Naive thymus-derived CD4-positive, alpha-beta T cell (primary cell): ENCODE results near the gene ALG6. TPM values are rescaled to one million over a fixed set of nuclear protein-coding genes. Genes with fewer than 3 reads are reported as not detected.

Source experiments
- ATAC-seq: fragments of 150-1000 bp; cut with Tn5 transposase; 2 replicates; pipeline ENCODE4 v1.10.0; 2021; ENCODE audit warnings: mild to moderate bottlenecking, moderate library complexity
- CTCF ChIA-PET: fragments of 350-600 bp; sonication (Branson Sonifier 250); formaldehyde crosslinking; loops from one replicate; lab custom pipeline; 2021; ENCODE audit warnings: antibody characterized with exemption; lab: Charles Lee
- POLR2A ChIA-PET: fragments of 350-600 bp; sonication (Branson Sonifier 250); formaldehyde crosslinking; loops from one replicate; lab custom pipeline; 2021; ENCODE audit warnings: antibody characterized with exemption, inconsistent platforms; lab: Charles Lee
- DNase-seq, 9 donors: peaks; one replicate each; pipeline versions ENCODE4 v3.0.0 to v3.0.0-alpha.2; 2020 to 2022; ENCODE audit warnings: mixed read lengths in 1 of 9
- H3K27ac ChIP-seq: one replicate; pipeline ENCODE4 v1.7.0; 2013; ENCODE audit warnings: mild to moderate bottlenecking, low read depth, low read length, moderate library complexity
- H3K27me3 ChIP-seq, 2 donors: one replicate each; pipeline ENCODE4 v1.7.0; 2013; ENCODE audit warnings: low read length in 2 of 2, mild to moderate bottlenecking in 2 of 2, moderate library complexity in 2 of 2; ENCODE audit not compliant: control insufficient read depth in 2 of 2, insufficient read depth in 2 of 2
- H3K36me3 ChIP-seq, 3 experiments: 1 replicate in 2 of 3; 2 replicates in 1 of 3; pipeline ENCODE4 v1.7.0; 2013; ENCODE audit warnings: low read length in 3 of 3, mild to moderate bottlenecking in 3 of 3, moderate library complexity in 1 of 3; ENCODE audit not compliant: insufficient read depth in 3 of 3, control insufficient read depth in 2 of 3
- H3K4me1 ChIP-seq, 2 donors: one replicate each; pipeline ENCODE4 v1.7.0; 2013; ENCODE audit warnings: low read length in 2 of 2, mild to moderate bottlenecking in 2 of 2, moderate library complexity in 1 of 2; ENCODE audit not compliant: control insufficient read depth in 2 of 2, insufficient read depth in 2 of 2
- H3K4me3 ChIP-seq: 2 replicates; pipeline ENCODE4 v1.7.0; 2013; ENCODE audit warnings: mild to moderate bottlenecking, low read length
- H3K9me3 ChIP-seq, 3 experiments: 1 replicate in 2 of 3; 2 replicates in 1 of 3; pipeline ENCODE4 v1.7.0; 2013; ENCODE audit warnings: low read length in 3 of 3; ENCODE audit not compliant: control insufficient read depth in 2 of 3
- H3K27ac Mint-ChIP-seq, 9 donors: one replicate each; pipeline ENCODE4 v1.8.0; 2020 to 2022; ENCODE audit warnings: mixed read lengths in 9 of 9, mild to moderate bottlenecking in 8 of 9, moderate library complexity in 5 of 9, inconsistent platforms in 2 of 9
- H3K27me3 Mint-ChIP-seq, 5 donors: one replicate each; pipeline ENCODE4 v1.8.0; 2021 to 2022; ENCODE audit warnings: mixed read lengths in 5 of 5, mild to moderate bottlenecking in 1 of 5
- H3K36me3 Mint-ChIP-seq, 5 donors: one replicate each; pipeline ENCODE4 v1.8.0; 2020 to 2022; ENCODE audit warnings: mixed read lengths in 5 of 5, mild to moderate bottlenecking in 3 of 5, inconsistent platforms in 1 of 5
- H3K4me1 Mint-ChIP-seq, 7 donors: one replicate each; pipeline ENCODE4 v1.8.0; 2020 to 2022; ENCODE audit warnings: mixed read lengths in 7 of 7, mild to moderate bottlenecking in 3 of 7, inconsistent platforms in 1 of 7
- H3K4me3 Mint-ChIP-seq, 10 donors: one replicate each; pipeline ENCODE4 v1.8.0; 2020 to 2022; ENCODE audit warnings: mild to moderate bottlenecking in 10 of 10, mixed read lengths in 10 of 10, moderate library complexity in 6 of 10, inconsistent platforms in 2 of 10
- H3K9me3 Mint-ChIP-seq, 11 donors: one replicate each; pipeline ENCODE4 v1.8.0; 2020 to 2022; ENCODE audit warnings: mixed read lengths in 11 of 11, mild to moderate bottlenecking in 4 of 11, inconsistent platforms in 1 of 11, moderate library complexity in 1 of 11
- intact Hi-C, 2 donors: fragments of 100-400 bp; cut with micrococcal nuclease; formaldehyde crosslinking; loops; one replicate each; pipeline ENCODE4 v1.15.1; 2023
- microRNA-seq: library from miRNA; unstranded; fragments of <30 nt; microRNA quantifications from one replicate; pipeline ENCODE4 v1.2.0, GENCODE V29; 2022; ENCODE audit warnings: borderline microRNAs expressed
- polyA plus RNA-seq, 2 donors: library from polyadenylated mRNA; unstranded; fragments of 300-500 nt; fragmentation: Illumina TruSeq; gene quantifications; one replicate each; pipeline ENCODE4 v1.2.3, GENCODE V29; 2021
- total RNA-seq, 6 experiments: library from RNA in 5 of 6; stranded (reverse) in 5 of 6; gene quantifications; 1 replicate in 5 of 6; 2 replicates in 1 of 6; pipeline ENCODE4 v1.2.3 and lab custom pipeline; 2021 to 2026

The ALG6 gene
- total and polyA plus RNA-seq, 7 experiments from 2014 or later, result 16.1 to 29.8 (median 25.1) TPM

- Histone ChIP-seq H3K4me3 (no peak overlapping the region), H3K27me3 (no peaks in the 10 kb centered on the region), H3K4me1 (no peaks in the 10 kb centered on the region), H3K36me3 (no peaks in the 10 kb centered on the region), H3K9me3 (no peaks in the 10 kb centered on the region), H3K27ac (no peak overlapping the region)
- H3K9me3 Mint-ChIP-seq, result no peaks in the 10 kb centered on the region
- H3K27ac Mint-ChIP-seq, result no peak overlapping the region
- POLR2A ChIA-PET, result no interaction called here
- H3K36me3 Mint-ChIP-seq, result peaks cover 0 to 26% (median 5%) of the 10 kb centered on the region in 5 donors
- CTCF ChIA-PET, result no interaction called here
- H3K27me3 Mint-ChIP-seq, result no peaks in the 10 kb centered on the region
- intact Hi-C loops, result no loop called here
- no peak overlapping the region for H3K4me3 Mint-ChIP-seq
- no peak for ATAC-seq
- DNase-seq, result no peak
- H3K4me1 Mint-ChIP-seq, result peaks cover 0 to 1% (median 0%) of the 10 kb centered on the region in 7 donors
Measured at GRCh38 chr1:63486629-63487028, 119.2 kb downstream of the ALG6 start.

DNA sequence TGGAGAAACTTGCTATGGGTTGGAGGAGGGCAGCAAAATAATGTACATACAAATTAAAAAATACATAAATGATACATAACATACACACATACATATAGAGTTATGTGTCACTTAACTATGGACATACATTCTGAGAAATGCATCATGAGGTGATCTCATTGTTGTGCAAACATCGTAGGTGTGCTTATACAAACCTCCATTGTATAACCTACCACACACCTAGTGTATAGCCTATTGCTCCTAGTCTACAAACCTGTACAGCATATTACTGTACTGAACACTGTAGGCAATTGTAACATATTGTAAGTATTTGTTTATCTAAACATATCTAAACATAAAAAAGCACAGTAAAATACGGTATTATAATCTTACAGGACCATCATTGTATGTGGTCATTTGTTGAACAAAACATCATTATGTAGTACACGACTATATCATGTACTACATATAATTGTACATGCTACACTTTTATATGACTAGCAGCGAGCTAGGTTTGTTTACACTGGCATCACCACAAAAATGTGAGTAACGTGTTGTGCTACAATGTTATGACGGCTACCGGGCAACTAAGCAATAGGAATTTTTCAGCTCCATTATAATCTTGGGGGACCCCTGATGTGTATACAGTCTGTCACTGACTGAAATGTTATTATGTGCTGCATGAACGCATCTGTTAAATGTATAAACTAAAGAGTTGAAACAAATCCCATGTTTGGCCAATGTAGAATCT lies 120.1 kb downstream of the ALG6 start:
- no peak overlapping the region for H3K27ac Mint-ChIP-seq
- CTCF ChIA-PET, result no interaction called here
- H3K4me1 Mint-ChIP-seq, result peaks cover 0 to 3% (median 1%) of the 10 kb centered on the region in 7 donors
- peaks cover 0 to 26% (median 5%) of the 10 kb centered on the region in 5 donors for H3K36me3 Mint-ChIP-seq
- Histone ChIP-seq H3K4me1 (no peaks in the 10 kb centered on the region), H3K9me3 (no peaks in the 10 kb centered on the region), H3K27ac (no peak overlapping the region), H3K4me3 (no peak overlapping the region), H3K27me3 (no peaks in the 10 kb centered on the region), H3K36me3 (no peaks in the 10 kb centered on the region)
- POLR2A ChIA-PET, result no interaction called here
- intact Hi-C loops, result no loop called here
- no peaks in the 10 kb centered on the region for H3K9me3 Mint-ChIP-seq
- no peak overlapping the region for H3K4me3 Mint-ChIP-seq
- no peak for DNase-seq
- no peak for ATAC-seq
- H3K27me3 Mint-ChIP-seq, result no peaks in the 10 kb centered on the region

Small RNAs within 50 kb of the gene (microRNA-seq; reads per million reads assigned to microRNA genes)
- not detected for gene MIR6068

Other genes starting within 250 kb of the ALG6 start
- not detected for gene FOXD3, start 45.1 kb upstream of the ALG6 start, total RNA-seq
- not detected for gene FOXD3, start 45.1 kb upstream of the ALG6 start, polyA plus RNA-seq
- 10 to 100 TPM; 16.5 to 52.6 (median 32.9) TPM for gene ITGB3BP, start 155.6 kb downstream of the ALG6 start, total RNA-seq
- 10 to 100 TPM; 19.6 to 24.6 TPM for gene ITGB3BP, start 155.6 kb downstream of the ALG6 start, polyA plus RNA-seq
- 10 to 100 TPM in 1 of 5 experiments, 1 to 10 TPM in 4; 4.1 to 13.5 (median 9.2) TPM for gene EFCAB7, start 155.9 kb downstream of the ALG6 start, total RNA-seq
- gene EFCAB7, start 155.9 kb downstream of the ALG6 start, polyA plus RNA-seq, result 1 to 10 TPM; 3.7 to 5.2 TPM
- gene PGM1, start 225.8 kb downstream of the ALG6 start, total RNA-seq, result 10 to 100 TPM; 11.9 to 57.2 (median 16.1) TPM
- gene PGM1, start 225.8 kb downstream of the ALG6 start, polyA plus RNA-seq, result 10 to 100 TPM; 26.9 to 31.9 TPM